IMR-90 (cell line): ENCODE results near the gene MLLT10. TPM values are rescaled to one million over a fixed set of nuclear protein-coding genes. Genes with fewer than 3 reads are reported as not detected.
A peak's percentile ranks its signal among the peaks of the same experiment; 100 is the strongest.

Experiments
- ATAC-seq: fragments of 200-7000 bp; cut with Tn5 transposase; 2 replicates; pipeline ENCODE4 v1.9.1; 2020; ENCODE audit warnings: low read depth, mild to moderate bottlenecking, moderate library complexity
- BruUV-seq: library from RNA; stranded (reverse); fragments of 400-500 nt; replicated peaks from 2 replicates; lab custom pipeline; 2021; lab: Mats Ljungman, UMichigan
- CTCF ChIA-PET: fragments of 300-600 bp; formaldehyde crosslinking; extraction: SDS; loops from one replicate; lab custom pipeline; 2021; ENCODE audit warnings: antibody characterized with exemption; lab: Yijun Ruan, JAX
- POLR2A ChIA-PET: fragments of 300-600 bp; sonication (Branson Sonifier 250); formaldehyde crosslinking; loops from one replicate; lab custom pipeline; 2022; ENCODE audit warnings: antibody characterized with exemption; ENCODE audit not compliant: unreplicated experiment; lab: Charles Lee
- DNase-seq: peaks from one replicate; pipeline ENCODE4 v3.0.0; 2013
- H2AFZ ChIP-seq: replicated peaks from 2 replicates; pipeline ENCODE3; 2013; ENCODE audit warnings: low read length, mild to moderate bottlenecking; ENCODE audit not compliant: poor library complexity
- H2AK5ac ChIP-seq: 2 replicates; pipeline ENCODE4 v1.6.1; 2013; ENCODE audit warnings: low read depth, low read length, inconsistent platforms
- H2AK9ac ChIP-seq: replicated peaks from 2 replicates; pipeline ENCODE3; 2013; ENCODE audit warnings: mild to moderate bottlenecking, low read depth, low read length, moderate library complexity; ENCODE audit not compliant: poor library complexity
- H2BK120ac ChIP-seq: 2 replicates; pipeline ENCODE4 v1.6.1; 2013; ENCODE audit warnings: low read depth, low read length, inconsistent platforms
- H2BK15ac ChIP-seq: 3 replicates; pipeline ENCODE4 v1.6.1; 2013; ENCODE audit warnings: low read depth, low read length, inconsistent platforms
- H2BK20ac ChIP-seq: 2 replicates; pipeline ENCODE4 v1.6.1; 2013; ENCODE audit warnings: low read depth, mild to moderate bottlenecking, inconsistent platforms, low read length, moderate library complexity
- H2BK5ac ChIP-seq: 2 replicates; pipeline ENCODE4 v1.6.1; 2013; ENCODE audit warnings: mild to moderate bottlenecking, low read depth, low read length, inconsistent platforms; ENCODE audit not compliant: poor library complexity, severe bottlenecking
- H3K14ac ChIP-seq: replicated peaks from 2 replicates; pipeline ENCODE4 v1.6.1; 2013; ENCODE audit warnings: low read depth, low read length, inconsistent platforms
- H3K18ac ChIP-seq: 2 replicates; pipeline ENCODE4 v1.6.1; 2013; ENCODE audit warnings: low read depth, low read length, control low read depth
- H3K23ac ChIP-seq: 2 replicates; pipeline ENCODE4 v1.6.1; 2013; ENCODE audit warnings: low read depth, low read length, inconsistent platforms
- H3K27ac ChIP-seq: 2 replicates; pipeline ENCODE4 v1.5.1; 2013; ENCODE audit warnings: mild to moderate bottlenecking, control low read depth, low read length; ENCODE audit not compliant: insufficient read depth
- H3K27me3 ChIP-seq: 2 replicates; pipeline ENCODE4 v1.6.1; 2013; ENCODE audit warnings: low read length; ENCODE audit not compliant: control insufficient read depth, insufficient read depth
- H3K36me3 ChIP-seq: 2 replicates; pipeline ENCODE4 v1.6.1; 2013; ENCODE audit warnings: low read length, mixed read lengths; ENCODE audit not compliant: control insufficient read depth, insufficient read depth
- H3K4ac ChIP-seq: 2 replicates; pipeline ENCODE4 v1.6.1; 2013; ENCODE audit warnings: low read depth, low read length, inconsistent platforms
- H3K4me1 ChIP-seq: 2 replicates; pipeline ENCODE4 v1.6.1; 2013; ENCODE audit warnings: low read length, mixed read lengths; ENCODE audit not compliant: control insufficient read depth, insufficient read depth
- H3K4me2 ChIP-seq: 2 replicates; pipeline ENCODE4 v1.6.1; 2013; ENCODE audit warnings: low read depth, mild to moderate bottlenecking, control low read depth, low read length, moderate library complexity
- H3K4me3 ChIP-seq: 2 replicates; pipeline ENCODE4 v1.5.1; 2013; ENCODE audit warnings: low read depth, mild to moderate bottlenecking, control low read depth, low read length, moderate library complexity; ENCODE audit not compliant: insufficient read depth
- H3K56ac ChIP-seq: 2 replicates; pipeline ENCODE4 v1.6.1; 2013; ENCODE audit warnings: low read length, inconsistent platforms; ENCODE audit not compliant: insufficient read depth; ENCODE audit errors: extremely low read depth
- H3K79me1 ChIP-seq, 2 experiments: 2 replicates each; pipeline ENCODE4 v1.6.1; 2013; ENCODE audit warnings: low read length in 2 of 2, inconsistent platforms in 1 of 2, low read depth in 1 of 2
- H3K9ac ChIP-seq: 2 replicates; pipeline ENCODE4 v1.6.1; 2013; ENCODE audit warnings: low read depth, low read length, control low read depth
- H3K9me1 ChIP-seq: 2 replicates; pipeline ENCODE4 v1.6.1; 2013; ENCODE audit warnings: low read length, inconsistent platforms; ENCODE audit not compliant: insufficient read depth
- H3K9me3 ChIP-seq: 2 replicates; pipeline ENCODE4 v1.6.1; 2013; ENCODE audit warnings: low read length; ENCODE audit not compliant: control insufficient read depth, insufficient read depth
- H4K20me1 ChIP-seq: 2 replicates; pipeline ENCODE4 v1.6.1; 2013; ENCODE audit warnings: low read length, inconsistent platforms; ENCODE audit not compliant: insufficient read depth
- H4K5ac ChIP-seq: 2 replicates; pipeline ENCODE4 v1.6.1; 2013; ENCODE audit warnings: mild to moderate bottlenecking, low read depth, low read length, control low read depth
- H4K8ac ChIP-seq, 2 experiments: 2 replicates each; pipeline ENCODE4 v1.6.1; 2013; ENCODE audit warnings: low read depth in 2 of 2, low read length in 2 of 2, control low read depth in 1 of 2, inconsistent platforms in 1 of 2
- H4K91ac ChIP-seq: 2 replicates; pipeline ENCODE4 v1.6.1; 2013; ENCODE audit warnings: low read depth, low read length, inconsistent platforms; ENCODE audit not compliant: insufficient read depth
- MAZ ChIP-seq: IDR thresholded peaks from 2 replicates; pipeline ENCODE4 v1.6.1; 2012; ENCODE audit warnings: low read depth, mild to moderate bottlenecking, low read length, improper control_type of control experiment, moderate library complexity, borderline replicate concordance
- POLR2A ChIP-seq: IDR thresholded peaks from 2 replicates; pipeline ENCODE4 v1.6.1; 2012; ENCODE audit warnings: mild to moderate bottlenecking, low read depth, low read length
- WGBS, 2 experiments: methylation state at CpG; one replicate each; pipeline versions ENCODE4 v1.1.5 to v1.1.7; 2013; ENCODE audit warnings: missing lambda C conversion rate in 2 of 2; ENCODE audit not compliant: insufficient read length in 1 of 2; ENCODE audit errors: extremely low coverage in 2 of 2; 5-methylcytosine and 5-hydroxymethylcytosine counted together
- dilution Hi-C: fragments of 300-500 bp; cut with HindIII; formaldehyde crosslinking; loops from one replicate; pipeline ENCODE4 v1.14.3; 2018; ENCODE audit warnings: low sequenced_read_pairs; ENCODE audit not compliant: unreplicated experiment
- in situ Hi-C: fragments of 300-500 bp; cut with MboI; formaldehyde crosslinking; loops from 3 replicates; pipeline ENCODE4 v1.14.3; 2019; ENCODE audit warnings: low sequenced_read_pairs, inconsistent platforms, mixed read lengths
- intact Hi-C: fragments of 100-400 bp; cut with micrococcal nuclease; formaldehyde crosslinking; loops from 2 replicates; pipeline ENCODE4 v1.10.0; 2022
- polyA plus RNA-seq, 3 experiments: library from polyadenylated mRNA; depleted of rRNA; stranded (reverse); fragments of >200 nt; gene quantifications; 2 replicates each; pipeline ENCODE4 v1.2.3, GENCODE V29; 2012; ENCODE audit warnings: low replicate concordance in 1 of 3
- total RNA-seq: library from RNA; depleted of rRNA; stranded (reverse); fragments of >200 nt; gene quantifications from 2 replicates; pipeline ENCODE4 v1.2.3, GENCODE V29; 2012

The MLLT10 gene
- total and polyA plus RNA-seq, 2 of the 4 experiments (the other 2 are of a cell fraction): 22.5 to 29.0 TPM

- ChIA-PET POLR2A (interaction anchor here (0.6 kb wide), 2 partner anchors 22 to 767 kb away, joined by 3 to 4 read pairs; no protein-coding TSS in a partner anchor), CTCF (interaction anchor here (0.6 to 2.3 kb wide), 6 partner anchors 19 to 819 kb away, joined by 3 to 19 read pairs (median 4); partner anchors contain the start of gene COMMD3)
- peak overlapping the region; percentile 58 for H2BK5ac ChIP-seq
- peak overlapping the region; percentile 88 for H3K9ac ChIP-seq
- no peak overlapping the region for H2BK120ac ChIP-seq
- intact Hi-C loops: loop anchor here (2.0 to 5.0 kb wide), 5 partner anchors 20 to 1490 kb away; partner anchors contain the start of genes COMMD3 and DNAJC1
- H3K4me2 ChIP-seq: peak overlapping the region; percentile 95
- peak overlapping the region; percentile 95 for H2AFZ ChIP-seq
- H3K79me1 ChIP-seq: no peaks in the 10 kb centered on the region
- H3K4ac ChIP-seq: peak overlapping the region; percentile 91
- dilution Hi-C loops: no loop called here
- H4K8ac ChIP-seq: peak overlapping the region in 1 of 2 experiments; percentile 64; a peak in 2 of 4 replicates
- no peak overlapping the region for H2AK5ac ChIP-seq
- peak overlapping the region; percentile 91 for H3K4me3 ChIP-seq
- peak overlapping the region; percentile 90 for H2AK9ac ChIP-seq
- H2BK15ac ChIP-seq: no peak overlapping the region
- peak overlapping the region; percentile 92; the same call in 1 of the 2 replicates for H4K91ac ChIP-seq
- no peak overlapping the region for H2BK20ac ChIP-seq
- H4K20me1 ChIP-seq: no peaks in the 10 kb centered on the region
- no peak overlapping the region for H3K56ac ChIP-seq
- H3K36me3 ChIP-seq: no peaks in the 10 kb centered on the region
- H4K5ac ChIP-seq: peak overlapping the region; percentile 56; the same call in 1 of the 2 replicates
- peaks cover 3% of the 10 kb centered on the region; the same call in 1 of the 2 replicates for H3K4me1 ChIP-seq
- TF ChIP-seq MAZ (peak; percentile 13; the same call in 1 of the 2 replicates), POLR2A (no peak)
- H3K18ac ChIP-seq: peak overlapping the region; percentile 8; the same call in 1 of the 2 replicates
- no peaks in the 10 kb centered on the region for H3K9me1 ChIP-seq
- no peak overlapping the region for H3K14ac ChIP-seq
- peak overlapping the region; percentile 81; the same call in 1 of the 2 replicates for H3K27ac ChIP-seq
- ATAC-seq (peak; percentile 31), DNase-seq (peak; percentile 62)
- in situ Hi-C loops: loop anchor here (5.0 to 25.0 kb wide), 5 partner anchors 40 to 1490 kb away; no protein-coding TSS in a partner anchor
- peaks cover 5% of the 10 kb centered on the region for H3K27me3 ChIP-seq
- H3K23ac ChIP-seq: no peak overlapping the region; the same call in 1 of the 2 replicates
- no peaks in the 10 kb centered on the region for H3K9me3 ChIP-seq
- no TSS peak for BruUV-seq
- 12% methylated on average over 7 of the region's 37 CpGs; no CpG with 5 or more reads in 1 of the 2 experiments for WGBS, 2 experiments
These were observed 36.7 kb upstream of the MLLT10 start for GRCh38 chr10:21497177-21497807.
